Mesothelial cell of epicardium (in vitro differentiated cells): ENCODE measurements around the gene MXD4. TPM values are rescaled to one million over a fixed set of nuclear protein-coding genes. Genes with fewer than 3 reads are reported as not detected.

Source experiments
- DNase-seq, 2 experiments: peaks; one replicate each; pipeline ENCODE4 v3.0.0; 2021; ENCODE audit warnings: low spot score in 2 of 2; ENCODE audit not compliant: unreplicated experiment in 2 of 2
- H3K27ac Mint-ChIP-seq: 2 replicates; pipeline ENCODE4 v1.8.0; 2021; ENCODE audit warnings: mixed read lengths
- H3K27me3 Mint-ChIP-seq: 2 replicates; pipeline ENCODE4 v1.8.0; 2021; ENCODE audit warnings: low read depth, mixed read lengths
- H3K36me3 Mint-ChIP-seq: 2 replicates; pipeline ENCODE4 v1.8.0; 2021; ENCODE audit warnings: mixed read lengths
- H3K4me1 Mint-ChIP-seq: 2 replicates; pipeline ENCODE4 v1.8.0; 2021; ENCODE audit warnings: mixed read lengths
- H3K4me3 Mint-ChIP-seq: 2 replicates; pipeline ENCODE4 v1.8.0; 2021; ENCODE audit warnings: mild to moderate bottlenecking, moderate library complexity, mixed read lengths
- H3K9me3 Mint-ChIP-seq: 2 replicates; pipeline ENCODE4 v1.8.0; 2021; ENCODE audit warnings: mixed read lengths
- CTCF ChIP-seq: fragments of 200-600 bp; sonication (generic); IDR thresholded peaks from one replicate; pipeline ENCODE4 v1.5.0; 2021; ENCODE audit warnings: antibody characterized with exemption; ENCODE audit not compliant: unreplicated experiment
- total RNA-seq: library from RNA; stranded (reverse); gene quantifications from 3 replicates; pipeline ENCODE4 v1.2.1, GENCODE V29; 2021

MXD4 gene, protein sequence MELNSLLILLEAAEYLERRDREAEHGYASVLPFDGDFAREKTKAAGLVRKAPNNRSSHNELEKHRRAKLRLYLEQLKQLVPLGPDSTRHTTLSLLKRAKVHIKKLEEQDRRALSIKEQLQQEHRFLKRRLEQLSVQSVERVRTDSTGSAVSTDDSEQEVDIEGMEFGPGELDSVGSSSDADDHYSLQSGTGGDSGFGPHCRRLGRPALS
- 95.2 to 104 TPM (median 99.4 TPM) in 3 replicates for total RNA-seq

DNA sequence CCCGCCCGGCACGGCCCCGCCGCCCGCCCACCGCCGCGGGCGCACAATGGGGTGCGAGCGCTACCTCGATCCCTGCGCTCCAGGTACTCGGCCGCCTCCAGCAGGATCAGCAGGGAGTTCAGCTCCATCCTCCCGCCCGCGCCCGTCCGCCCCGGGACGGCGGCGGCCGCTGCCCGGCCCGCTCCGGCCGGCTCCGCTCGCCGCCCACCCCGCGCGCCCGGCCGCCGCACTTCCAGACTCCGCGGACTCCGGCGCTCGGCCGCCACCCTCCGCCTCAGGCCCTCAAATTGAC lies at the start of gene MXD4:
Gene MXD4, minus strand, starts transcription at position 257 of the 292 bp plus-strand sequence. Its CDS starts 129 bp downstream, at position 128.
- H3K9me3 Mint-ChIP-seq, result no peaks in the 10 kb centered on the region
- no peaks in the 10 kb centered on the region for H3K36me3 Mint-ChIP-seq
- no peak for TF ChIP-seq CTCF
- H3K4me1 Mint-ChIP-seq, result peaks cover 11% of the 10 kb centered on the region
- no peak for DNase-seq
- peak within 1 kb of the TSS; percentile 72 for H3K4me3 Mint-ChIP-seq
- H3K27ac Mint-ChIP-seq, result peak within 1 kb of the TSS; percentile 53
- H3K27me3 Mint-ChIP-seq, result no peaks in the 10 kb centered on the region

- no peak overlapping the region for H3K27ac Mint-ChIP-seq
- peaks cover 2% of the 10 kb centered on the region for H3K27me3 Mint-ChIP-seq
- no peaks in the 10 kb centered on the region for H3K4me1 Mint-ChIP-seq
- no peak for TF ChIP-seq CTCF
- H3K4me3 Mint-ChIP-seq, result no peak overlapping the region
- H3K36me3 Mint-ChIP-seq, result no peaks in the 10 kb centered on the region
- peaks cover 33% of the 10 kb centered on the region for H3K9me3 Mint-ChIP-seq
- DNase-seq, result no peak
These were observed 45.0 kb upstream of the MXD4 start for GRCh38 chr4:2306773-2307410.

DNA sequence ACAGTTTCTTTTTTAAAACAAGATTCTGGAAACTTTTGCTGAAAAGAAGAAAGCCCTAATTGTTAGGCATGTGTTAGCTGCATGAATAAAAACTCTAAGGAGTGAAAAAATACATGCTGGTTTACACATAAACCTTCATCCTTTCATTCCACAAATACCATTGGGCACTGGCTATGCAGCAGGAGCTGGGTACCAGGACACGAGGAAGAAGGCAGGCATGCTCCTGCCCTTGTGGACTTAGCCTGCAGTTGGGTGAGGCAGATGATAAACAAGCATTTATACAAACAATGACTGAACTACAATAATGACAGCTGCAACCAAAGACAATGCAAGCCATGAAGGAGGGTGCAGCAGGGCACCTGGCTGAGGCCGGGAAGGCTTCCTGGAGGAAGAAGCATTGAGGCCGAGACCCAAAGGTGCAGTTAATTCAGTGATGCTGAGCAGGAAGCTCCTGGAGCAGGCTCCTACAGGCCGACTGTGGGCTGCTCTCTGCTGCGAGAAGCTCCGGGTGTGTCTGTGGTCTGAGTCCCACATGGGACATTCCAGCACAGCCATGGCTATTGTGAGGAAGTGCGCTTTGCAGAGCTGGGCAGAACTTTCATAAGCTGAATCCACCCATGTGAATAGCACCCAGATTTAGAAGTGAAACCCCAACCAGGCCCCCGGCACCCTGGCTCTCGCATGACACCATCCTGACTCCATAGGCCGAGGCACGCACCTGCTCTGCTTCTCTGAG lies 44.0 kb upstream of the MXD4 start:
- H3K36me3 Mint-ChIP-seq, result no peaks in the 10 kb centered on the region
- TF ChIP-seq CTCF, result no peak
- H3K4me1 Mint-ChIP-seq, result no peaks in the 10 kb centered on the region
- H3K27me3 Mint-ChIP-seq, result peaks cover 2% of the 10 kb centered on the region
- peaks cover 33% of the 10 kb centered on the region for H3K9me3 Mint-ChIP-seq
- DNase-seq, result no peak
- H3K27ac Mint-ChIP-seq, result no peak overlapping the region
- H3K4me3 Mint-ChIP-seq, result no peak overlapping the region

DNA sequence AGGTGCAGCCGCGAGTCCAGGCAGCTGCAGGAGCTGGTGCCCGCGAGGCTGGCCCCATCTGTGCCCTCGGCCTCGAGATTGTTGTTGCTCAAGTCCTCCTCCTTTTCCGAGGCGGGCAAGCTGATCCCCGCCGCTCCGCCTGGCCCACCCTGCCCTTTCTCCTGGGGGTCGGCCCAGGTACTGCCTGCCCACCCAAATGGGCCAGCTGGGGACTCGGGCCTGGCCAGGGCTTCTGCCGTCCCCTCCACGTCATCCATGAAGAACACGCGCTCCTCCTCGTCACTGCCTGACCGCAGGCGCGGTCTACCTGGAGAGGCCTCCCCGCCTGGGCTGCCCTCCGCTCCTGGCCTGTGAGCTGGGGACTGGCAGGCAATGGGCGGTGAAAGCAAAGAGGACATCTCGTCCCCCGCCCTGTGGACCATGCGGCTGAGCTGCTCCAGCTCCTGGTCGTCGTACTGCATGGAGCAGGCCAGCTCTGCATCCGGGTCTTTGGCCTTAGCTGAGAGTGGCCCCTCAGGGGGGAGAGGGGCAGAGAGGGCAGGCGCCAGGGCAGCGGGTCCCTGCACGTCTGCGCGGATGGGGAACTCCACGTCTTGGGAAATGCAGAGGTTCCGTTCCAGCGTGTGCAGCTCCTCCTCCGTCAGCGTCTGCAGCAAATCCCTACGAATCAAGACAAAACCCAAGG lies 43.1 kb upstream of the MXD4 start:
- H3K27me3 Mint-ChIP-seq, result peaks cover 2% of the 10 kb centered on the region
- H3K4me1 Mint-ChIP-seq, result no peaks in the 10 kb centered on the region
- H3K4me3 Mint-ChIP-seq, result no peak overlapping the region
- H3K27ac Mint-ChIP-seq, result no peak overlapping the region
- DNase-seq, result no peak
- no peak for TF ChIP-seq CTCF
- peaks cover 28% of the 10 kb centered on the region for H3K9me3 Mint-ChIP-seq
- no peaks in the 10 kb centered on the region for H3K36me3 Mint-ChIP-seq

GRCh38 chr4:2304321-2304876 lies 42.5 kb upstream of the MXD4 start:
- Mint-ChIP-seq H3K27ac (no peak overlapping the region), H3K4me3 (no peak overlapping the region), H3K9me3 (peaks cover 24% of the 10 kb centered on the region), H3K36me3 (no peaks in the 10 kb centered on the region), H3K4me1 (no peaks in the 10 kb centered on the region), H3K27me3 (peaks cover 2% of the 10 kb centered on the region)
- no peak for DNase-seq
- no peak for TF ChIP-seq CTCF
